HFFc6 (cell line): Measurements from ENCODE around the gene CNIH1. TPM values are rescaled to one million over a fixed set of nuclear protein-coding genes. Genes with fewer than 3 reads are reported as not detected.

ENCODE experiments used
- DNase-seq: peaks from one replicate; pipeline ENCODE4 v3.0.0-alpha.2; 2018
- H3K27ac Mint-ChIP-seq: 2 replicates; pipeline ENCODE4 v1.8.0; 2020; ENCODE audit warnings: mild to moderate bottlenecking, mixed read lengths
- H3K27me3 Mint-ChIP-seq: 2 replicates; pipeline ENCODE4 v1.8.0; 2021; ENCODE audit warnings: mild to moderate bottlenecking, moderate library complexity, mixed read lengths; ENCODE audit not compliant: insufficient read depth
- H3K36me3 Mint-ChIP-seq: 2 replicates; pipeline ENCODE4 v1.8.0; 2021; ENCODE audit warnings: low read depth, mixed read lengths
- H3K4me1 Mint-ChIP-seq: 2 replicates; pipeline ENCODE4 v1.8.0; 2020; ENCODE audit warnings: low read depth, mixed read lengths
- H3K4me3 Mint-ChIP-seq: 2 replicates; pipeline ENCODE4 v1.8.0; 2020; ENCODE audit warnings: mild to moderate bottlenecking, moderate library complexity, mixed read lengths
- H3K9me3 Mint-ChIP-seq: 2 replicates; pipeline ENCODE4 v1.8.0; 2020; ENCODE audit warnings: mild to moderate bottlenecking, mixed read lengths
- long read RNA-seq: library from polyadenylated mRNA; unstranded; transcript quantifications from one replicate; pipeline ENCODE4 v2.0.0, GENCODE V29; 2019
- total RNA-seq, 6 experiments: library from RNA; stranded (reverse); fragmentation: NEBNext Ultra II Directional; extraction: Animal tissue kit (Norgen Biotek cat#: 25700); gene quantifications; 2 replicates in 1 of 6; 3 replicates in 5 of 6; pipeline ENCODE4 v1.2.3, GENCODE V29; 2021
- TF ChIP-seq, protein P1 (sequence below): fragments of 200-600 bp; sonication (generic); IDR thresholded peaks from 2 replicates; pipeline ENCODE4 v1.5.0; 2021; ENCODE audit warnings: antibody characterized with exemption, mild to moderate bottlenecking

The CNIH1 gene
- 100 to 1,000 TPM; 158 to 212 (median 194) TPM for total RNA-seq
- long read RNA-seq, full-length matches to known transcripts = 164 of 182 reads
- long read RNA-seq, partial matches to known transcripts = 1 of 182 reads
- long read RNA-seq, other reads (novel, unspliced or antisense) = 17 of 182 reads

DNA sequence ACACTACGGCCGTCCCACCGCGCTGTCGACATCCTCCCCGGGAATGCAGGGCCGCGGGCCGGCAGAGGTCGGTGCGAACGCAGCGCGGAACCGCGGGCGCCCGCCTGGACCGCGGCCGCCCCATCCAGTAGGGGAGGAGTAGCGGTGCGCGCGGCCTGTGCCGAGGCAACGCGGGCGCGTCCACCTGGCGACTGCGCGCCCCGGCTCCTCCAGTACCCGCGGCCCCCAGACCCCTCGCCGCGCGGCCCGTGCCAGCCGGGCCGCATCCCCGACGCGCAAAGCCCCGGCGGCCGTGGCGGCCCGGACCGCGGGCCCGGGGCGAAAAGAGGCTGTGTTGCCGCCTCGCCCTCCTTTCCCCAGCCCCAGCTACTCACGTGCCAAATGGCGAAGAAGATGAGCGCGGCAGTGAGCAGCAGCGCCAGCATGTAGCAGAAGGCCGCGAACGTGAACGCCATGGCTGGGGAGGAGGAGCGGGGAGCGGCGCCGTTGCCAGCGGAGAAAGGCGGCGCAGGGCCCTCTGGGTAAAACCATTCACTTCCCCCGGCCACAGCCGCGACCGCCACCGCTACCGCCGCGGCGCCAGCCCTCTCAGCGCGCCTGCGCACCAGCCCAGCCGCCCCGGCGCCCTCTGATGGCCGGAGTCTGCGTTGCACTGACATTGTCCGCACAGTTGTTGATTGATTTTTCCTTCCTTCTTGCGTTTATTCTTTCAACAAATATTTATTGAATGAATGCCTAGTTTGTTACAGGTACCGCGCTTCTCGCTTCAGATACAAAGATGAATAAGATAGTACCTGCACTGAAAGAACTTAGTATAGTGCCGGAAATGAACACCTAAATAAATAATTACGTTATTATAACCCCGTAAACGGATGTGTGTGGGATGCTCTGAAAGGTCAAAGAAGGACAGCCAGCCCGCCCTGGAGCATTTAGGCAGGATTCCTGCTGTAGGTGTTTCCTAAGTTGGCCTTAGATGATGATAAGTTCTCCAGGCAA lies at the start of gene CNIH1:
CNIH1 (minus strand) TSS at position 502 of the 996 bp plus-strand sequence; CDS start at position 455, 47 bp downstream.
- TF ChIP-seq, protein P1, sequence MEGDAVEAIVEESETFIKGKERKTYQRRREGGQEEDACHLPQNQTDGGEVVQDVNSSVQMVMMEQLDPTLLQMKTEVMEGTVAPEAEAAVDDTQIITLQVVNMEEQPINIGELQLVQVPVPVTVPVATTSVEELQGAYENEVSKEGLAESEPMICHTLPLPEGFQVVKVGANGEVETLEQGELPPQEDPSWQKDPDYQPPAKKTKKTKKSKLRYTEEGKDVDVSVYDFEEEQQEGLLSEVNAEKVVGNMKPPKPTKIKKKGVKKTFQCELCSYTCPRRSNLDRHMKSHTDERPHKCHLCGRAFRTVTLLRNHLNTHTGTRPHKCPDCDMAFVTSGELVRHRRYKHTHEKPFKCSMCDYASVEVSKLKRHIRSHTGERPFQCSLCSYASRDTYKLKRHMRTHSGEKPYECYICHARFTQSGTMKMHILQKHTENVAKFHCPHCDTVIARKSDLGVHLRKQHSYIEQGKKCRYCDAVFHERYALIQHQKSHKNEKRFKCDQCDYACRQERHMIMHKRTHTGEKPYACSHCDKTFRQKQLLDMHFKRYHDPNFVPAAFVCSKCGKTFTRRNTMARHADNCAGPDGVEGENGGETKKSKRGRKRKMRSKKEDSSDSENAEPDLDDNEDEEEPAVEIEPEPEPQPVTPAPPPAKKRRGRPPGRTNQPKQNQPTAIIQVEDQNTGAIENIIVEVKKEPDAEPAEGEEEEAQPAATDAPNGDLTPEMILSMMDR = peak; percentile 94
- H3K27ac Mint-ChIP-seq = peak within 1 kb of the TSS; percentile 93
- H3K9me3 Mint-ChIP-seq = 0 out of 2 replicates have a peak, but pooled peaks cover 5% of the 10 kb centered on the region
- peaks cover 21% of the 10 kb centered on the region for H3K36me3 Mint-ChIP-seq
- peak within 1 kb of the TSS; percentile 99 for H3K4me3 Mint-ChIP-seq
- peaks cover 61% of the 10 kb centered on the region for H3K4me1 Mint-ChIP-seq
- peak; percentile 88 for DNase-seq
- H3K27me3 Mint-ChIP-seq = peaks cover 2% of the 10 kb centered on the region; the same call in 1 of the 2 replicates

DNA sequence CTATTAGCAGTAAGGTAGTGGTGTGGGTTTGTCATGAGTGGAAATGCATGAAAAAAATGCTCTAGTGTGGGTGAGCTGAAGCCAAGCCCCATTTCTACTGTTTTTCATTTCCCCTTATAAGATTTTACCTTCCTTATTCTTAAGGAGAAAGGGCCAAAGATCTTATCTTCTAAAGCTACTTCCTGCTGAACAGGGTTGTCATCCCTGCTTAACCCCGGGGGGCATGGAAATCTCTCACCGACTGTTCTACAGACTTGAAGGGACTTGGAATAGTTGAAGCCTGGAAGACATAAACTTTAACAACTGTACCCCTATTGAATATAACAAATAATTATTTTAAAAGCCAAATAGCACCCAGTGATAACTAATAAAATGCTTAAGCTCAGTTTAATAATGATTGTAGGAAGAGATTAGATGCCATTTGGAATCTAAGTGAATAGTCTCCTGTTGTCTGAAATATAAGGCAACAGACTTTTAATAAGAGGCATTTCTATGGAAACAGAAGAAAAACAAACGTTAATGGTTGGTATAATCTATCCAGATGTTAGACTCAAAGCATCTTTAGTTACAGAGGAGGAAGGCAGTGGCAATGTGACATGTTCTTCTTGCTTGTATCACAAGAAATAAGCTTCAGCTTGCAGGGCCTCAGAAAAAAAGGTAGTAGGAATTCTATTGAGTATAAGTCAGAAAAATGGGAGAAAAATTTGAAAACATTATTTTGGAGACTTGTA lies 49.4 kb upstream of the CNIH1 start:
- Mint-ChIP-seq H3K4me1 (peaks cover 38% of the 10 kb centered on the region), H3K4me3 (no peak overlapping the region), H3K9me3 (no peaks in the 10 kb centered on the region), H3K27ac (no peak overlapping the region), H3K36me3 (peaks cover 20% of the 10 kb centered on the region), H3K27me3 (peaks cover 2% of the 10 kb centered on the region)
- TF ChIP-seq, protein P1 = no peak
- DNase-seq = no peak

DNA sequence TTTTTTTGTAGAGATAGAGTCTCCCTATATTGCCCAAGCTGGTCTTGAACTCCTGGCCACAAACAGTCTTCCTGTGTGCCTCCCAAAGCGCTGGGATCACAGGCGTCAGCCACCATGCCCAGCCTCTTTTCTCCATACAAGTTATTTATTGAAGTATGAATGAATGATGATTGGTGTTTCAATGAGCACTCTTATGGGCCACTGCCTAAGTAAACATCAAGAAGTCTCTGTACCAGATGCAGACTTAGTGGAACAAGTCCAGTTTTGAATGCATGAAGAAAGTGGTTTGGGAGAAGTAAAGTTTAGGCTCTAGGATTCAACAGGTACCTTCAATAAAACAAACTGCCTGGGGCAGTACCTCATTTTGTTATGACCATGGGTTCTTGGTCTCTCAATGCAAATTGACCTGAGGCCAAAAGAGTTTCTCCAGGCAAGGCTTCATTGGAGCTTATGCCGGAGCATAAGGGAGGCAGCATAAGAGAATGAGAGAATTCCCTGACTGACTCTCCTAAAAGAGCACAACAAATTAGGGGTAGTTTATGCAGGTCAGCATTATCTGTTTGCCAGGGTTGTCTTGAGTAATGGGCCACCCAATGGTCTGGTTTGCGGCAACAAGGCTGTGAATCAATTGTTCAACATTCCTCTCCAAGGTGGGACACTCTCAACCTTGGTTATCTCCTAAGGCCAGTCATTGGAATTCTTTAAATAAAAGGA lies 48.7 kb upstream of the CNIH1 start:
- H3K9me3 Mint-ChIP-seq = no peaks in the 10 kb centered on the region
- H3K4me1 Mint-ChIP-seq = peaks cover 46% of the 10 kb centered on the region
- H3K27ac Mint-ChIP-seq = peak overlapping the region; percentile 80
- peak overlapping the region; percentile 85 for H3K4me3 Mint-ChIP-seq
- H3K36me3 Mint-ChIP-seq = peaks cover 27% of the 10 kb centered on the region
- TF ChIP-seq, protein P1 = no peak
- H3K27me3 Mint-ChIP-seq = peaks cover 2% of the 10 kb centered on the region
- no peak for DNase-seq

DNA sequence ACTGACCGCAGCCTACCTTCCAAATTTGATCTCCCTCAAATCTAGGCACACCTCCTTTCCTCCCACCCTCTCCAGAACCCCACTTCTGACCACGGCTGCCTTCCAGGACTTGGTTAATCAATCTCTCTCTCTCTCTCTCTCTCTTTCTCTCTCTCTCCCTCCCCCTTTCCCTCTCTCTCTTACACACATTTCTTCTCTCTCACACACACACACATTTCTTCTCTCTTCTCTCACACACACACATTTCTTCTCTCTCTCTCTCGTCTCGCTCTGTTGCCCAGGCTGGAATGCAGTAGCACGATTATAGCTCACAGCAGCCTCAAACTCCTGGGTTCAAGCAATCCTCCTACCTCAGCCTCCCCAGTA lies 48.1 kb upstream of the CNIH1 start:
- peak overlapping the region; percentile 85 for H3K4me3 Mint-ChIP-seq
- H3K27ac Mint-ChIP-seq = peak overlapping the region; percentile 80
- no peak for DNase-seq
- peaks cover 2% of the 10 kb centered on the region for H3K27me3 Mint-ChIP-seq
- no peaks in the 10 kb centered on the region for H3K9me3 Mint-ChIP-seq
- H3K36me3 Mint-ChIP-seq = peaks cover 30% of the 10 kb centered on the region
- TF ChIP-seq, protein P1 = 0 out of 2 replicates have a peak, but pooled peaks have one; percentile 3
- peaks cover 52% of the 10 kb centered on the region for H3K4me1 Mint-ChIP-seq
